Adipose tissue (tissue), 3 donors: ENCODE measurements around the gene CLMN. TPM values are rescaled to one million over a fixed set of nuclear protein-coding genes. Genes with fewer than 3 reads are reported as not detected.
A peak's percentile ranks its signal among the peaks of the same experiment; 100 is the strongest.
"Not testable (repeated sequence)": the region's sequence is repeated elsewhere in the genome, so short reads cannot be mapped to it uniquely, and the experiment has no call there.

Experiments
- H3K27ac ChIP-seq: one replicate; pipeline ENCODE4 v1.5.1; 2013; ENCODE audit warnings: low read depth, low read length
- WGBS, 3 donors: extraction: QIAGEN DNeasy Blood & Tissue Kit; methylation state at CpG; one replicate each; pipeline ENCODE4 v1.1.7; 2013; 5-methylcytosine and 5-hydroxymethylcytosine counted together
- polyA plus RNA-seq, 3 donors: library from polyadenylated mRNA; stranded (reverse); fragments of 200-250 nt; gene quantifications; one replicate each; pipeline ENCODE4 v1.2.3, GENCODE V29; 2013
- donor health status: healthy with polysubstance abuse.
- donor health status: Bipolar disorder and iron deficiency.
- donor health status: healthy.

Gene CLMN
- polyA plus RNA-seq, 3 donors = 11.0 to 25.0 (median 19.7) TPM

- WGBS, 3 donors = 58 to 82% (median 68%) methylated on average over 8 of the region's 8 CpGs
- no peak overlapping the region for H3K27ac ChIP-seq
Measured at GRCh38 chr14:95182379-95182778, 137.3 kb downstream of the CLMN start.

DNA sequence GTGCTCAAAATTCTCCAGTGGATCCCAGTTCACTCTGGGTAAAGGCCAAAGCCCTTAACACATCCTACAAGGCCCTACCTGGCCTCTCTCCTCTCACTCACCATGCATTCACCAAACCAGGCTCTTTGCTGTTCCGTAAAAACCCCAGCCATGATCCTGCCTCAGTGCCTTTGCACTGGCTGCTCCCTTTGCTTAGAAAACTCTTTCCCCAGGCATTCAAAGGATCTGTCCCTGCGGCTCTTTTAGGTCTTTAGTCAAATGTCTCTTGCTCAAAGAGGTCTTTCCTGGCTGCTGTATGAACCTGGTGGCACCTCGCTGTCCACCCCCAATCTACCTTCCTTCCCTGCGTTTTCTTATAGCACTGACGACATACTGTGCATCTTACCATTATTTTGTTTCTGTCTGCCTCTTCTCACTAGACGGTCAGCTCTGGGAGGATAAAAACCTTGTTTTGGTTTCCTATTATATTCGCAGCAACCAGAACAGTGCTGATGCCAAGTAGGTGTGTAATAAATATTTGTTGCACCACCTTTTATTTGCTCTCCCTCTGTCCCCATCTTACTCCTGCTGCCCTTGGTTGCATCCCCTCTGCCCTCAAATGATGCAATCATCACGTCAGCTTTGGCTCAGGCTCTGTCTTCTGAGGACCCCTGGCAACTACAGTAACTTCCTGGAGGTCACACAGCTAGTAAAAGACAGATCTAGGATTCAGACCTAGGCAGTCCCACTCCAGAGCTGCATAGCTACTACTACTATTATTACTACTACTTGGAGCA, 138.6 kb downstream of the CLMN start:
- WGBS, 3 donors = 78 to 87% (median 78%) methylated on average over 8 of the region's 8 CpGs
- H3K27ac ChIP-seq = no peak overlapping the region

DNA sequence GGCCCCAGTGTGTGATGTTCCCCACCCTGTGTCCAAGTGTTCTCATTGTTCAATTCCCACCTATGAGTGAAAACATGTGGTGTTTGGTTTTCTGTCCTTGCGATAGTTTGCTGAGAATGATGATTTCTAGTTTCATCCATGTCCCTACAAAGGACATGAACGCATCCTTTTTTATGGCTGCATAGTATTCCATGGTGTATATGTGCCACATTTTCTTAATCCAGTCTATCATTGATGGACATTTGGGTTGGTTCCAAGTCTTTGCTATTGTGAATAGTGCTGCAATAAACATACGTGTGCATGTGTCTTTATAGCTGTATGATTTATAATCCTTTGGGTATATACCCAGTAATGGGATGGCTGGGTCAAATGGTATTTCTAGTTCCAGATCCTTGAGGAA, 144.0 kb downstream of the CLMN start:
- H3K27ac ChIP-seq = not testable (repeated sequence)
- WGBS, 3 donors = 96 to 100% (median 97%) methylated on average over 3 of the region's 3 CpGs

- 13 to 56% (median 20%) methylated on average over 2 of the region's 2 CpGs for WGBS, 3 donors
- no peak overlapping the region for H3K27ac ChIP-seq
Measured at GRCh38 chr14:95174184-95174792, 145.4 kb downstream of the CLMN start.

DNA sequence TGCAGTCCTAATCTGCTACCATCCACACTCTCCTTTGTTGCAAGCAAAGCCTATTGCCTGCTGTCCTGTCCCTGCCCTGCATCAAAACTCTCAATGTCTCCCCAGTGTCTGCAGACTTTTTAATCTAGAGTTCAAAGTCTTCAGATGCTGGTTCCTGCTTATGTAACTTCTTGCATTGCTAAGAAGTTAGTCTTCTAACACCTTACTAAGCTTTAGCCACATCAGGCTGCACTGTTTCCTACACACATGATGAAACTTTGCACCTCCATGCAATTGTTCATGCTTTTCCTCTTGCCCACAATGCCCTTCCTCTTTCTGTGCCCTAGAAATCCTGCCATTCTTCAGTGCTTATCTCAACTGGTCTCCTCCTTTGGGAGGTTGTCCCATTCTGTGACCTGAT, 146.2 kb downstream of the CLMN start:
- H3K27ac ChIP-seq = no peak overlapping the region

DNA sequence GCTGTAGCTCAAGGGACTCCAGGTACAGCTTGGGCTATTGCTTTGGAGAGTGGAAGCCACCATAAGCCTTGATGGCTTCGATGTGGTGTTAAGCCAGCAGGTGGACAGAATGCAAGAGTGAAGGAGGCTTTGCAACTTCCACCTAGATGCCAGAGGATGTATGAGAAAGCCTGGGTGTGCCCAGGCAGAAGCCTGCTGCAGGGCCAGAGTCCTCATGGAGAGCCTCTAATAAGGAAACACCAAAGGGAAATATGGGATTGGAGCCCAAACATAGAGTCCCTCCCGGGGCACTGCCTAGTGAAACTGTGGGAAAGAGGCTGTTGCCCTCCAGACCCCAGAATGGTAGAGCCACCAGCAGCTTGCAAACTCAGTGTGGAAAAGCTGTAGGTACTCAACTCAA, 152.5 kb downstream of the CLMN start:
- 92 to 98% (median 95%) methylated on average over 2 of the region's 2 CpGs for WGBS, 3 donors
- no peak overlapping the region for H3K27ac ChIP-seq

DNA sequence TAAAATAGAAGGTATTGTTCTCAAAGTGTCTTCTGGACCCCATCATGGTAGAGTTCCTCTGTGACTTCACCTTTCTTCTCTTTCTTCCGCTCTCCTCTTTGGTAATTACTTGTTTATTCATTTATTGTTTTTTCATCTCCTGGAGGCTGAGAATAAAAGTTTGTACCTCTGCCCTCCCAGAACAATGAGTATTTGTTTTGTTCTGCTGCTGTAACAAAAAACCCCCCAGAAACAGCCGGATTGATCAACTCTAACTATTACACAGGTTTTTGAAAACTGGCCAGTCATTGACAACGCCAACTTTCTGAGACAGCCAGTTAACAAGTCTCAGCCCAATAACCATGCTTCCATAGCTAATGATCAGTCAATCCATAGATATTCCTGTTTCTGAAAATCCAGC, 154.2 kb downstream of the CLMN start:
- 94 to 96% (median 96%) methylated on average over 3 of the region's 3 CpGs for WGBS, 3 donors
- H3K27ac ChIP-seq = no peak overlapping the region

- H3K27ac ChIP-seq = no peak overlapping the region
- 90 to 100% (median 98%) methylated on average over 1 of the region's 1 CpG for WGBS, 3 donors
Measured at GRCh38 chr14:95164506-95164905, 155.2 kb downstream of the CLMN start.

- 57 to 95% (median 90%) methylated on average over 3 of the region's 3 CpGs for WGBS, 3 donors
- H3K27ac ChIP-seq = no peak overlapping the region
Measured at GRCh38 chr14:95163666-95164065, 156.0 kb downstream of the CLMN start.

DNA sequence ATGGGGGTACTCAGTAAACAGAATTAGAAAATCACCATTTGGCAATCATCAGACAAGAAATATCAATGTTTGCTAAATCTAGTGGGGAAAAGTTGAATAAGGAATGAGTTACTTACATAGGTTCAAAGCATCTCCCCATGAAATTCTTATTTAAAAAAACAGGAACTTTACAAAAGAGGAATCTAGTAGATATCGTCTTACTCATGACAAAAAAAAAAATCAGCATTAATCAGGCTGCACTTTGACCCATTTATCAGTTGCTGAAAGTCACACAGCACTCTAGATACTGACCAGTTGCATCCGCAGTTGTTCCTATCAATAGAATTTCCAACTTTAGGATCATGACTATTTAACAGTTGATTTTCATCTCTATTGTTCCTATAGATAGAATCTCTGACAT, 156.6 kb downstream of the CLMN start:
- no peak overlapping the region for H3K27ac ChIP-seq
- WGBS, 3 donors = 48 to 54% (median 50%) methylated on average over 2 of the region's 2 CpGs

- 56 to 88% (median 75%) methylated on average over 2 of the region's 2 CpGs for WGBS, 3 donors
- no peak overlapping the region for H3K27ac ChIP-seq
Measured at GRCh38 chr14:95162641-95163040, 157.1 kb downstream of the CLMN start.

DNA sequence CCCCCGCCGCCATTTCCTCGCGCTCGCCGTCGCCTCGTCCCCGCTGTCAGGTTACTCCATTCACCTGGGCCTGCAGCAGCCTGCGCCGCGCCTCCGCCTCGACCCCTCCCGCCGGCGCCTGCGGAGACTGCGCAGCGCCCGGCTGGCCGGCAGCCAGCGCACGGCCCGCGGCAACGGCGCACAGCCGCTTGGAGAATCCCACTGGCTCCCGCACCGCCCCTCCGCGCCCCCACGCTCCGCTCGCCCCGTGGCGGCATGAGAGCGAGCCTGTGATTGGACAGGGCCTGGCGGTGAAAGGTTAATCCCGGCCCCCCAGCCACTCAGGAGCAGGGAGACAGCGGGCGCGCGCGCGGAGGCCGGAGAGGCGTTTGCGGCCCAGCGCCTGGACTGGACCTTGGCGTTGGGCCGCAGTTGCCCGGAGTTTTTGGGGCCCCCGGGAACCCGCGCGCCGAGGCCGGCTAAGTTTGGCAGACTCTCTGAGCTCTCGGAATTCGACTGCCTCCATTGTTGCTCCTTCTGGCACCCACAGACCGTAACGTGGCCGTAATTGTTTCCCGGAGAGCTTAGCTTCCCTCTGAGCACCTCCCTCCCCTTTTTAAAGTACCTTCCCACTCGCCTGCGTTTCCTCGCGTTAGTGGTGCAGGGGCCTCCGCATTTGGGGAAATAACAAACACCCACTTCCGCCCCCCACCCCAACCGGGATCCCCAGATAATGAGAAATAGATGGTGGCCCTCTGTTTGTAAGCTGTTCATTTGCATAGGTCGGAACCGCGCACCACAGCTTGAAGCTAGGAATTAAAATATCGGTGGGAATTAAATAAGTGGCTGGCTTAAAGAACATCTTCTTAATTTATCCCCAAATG, 162.2 kb downstream of the CLMN start, which contains the start of gene DICER1:
Gene DICER1 (minus strand): TSS at position 203 of the 863 bp plus-strand sequence. CDS start 24,071 bp downstream, outside the sequence.
- 0 to 1% (median 0%) methylated on average over 76 to 77 of the region's 77 CpGs for WGBS, 3 donors
- H3K27ac ChIP-seq = peak within 1 kb of the TSS; percentile 94

- H3K27ac ChIP-seq = peak overlapping the region; percentile 87
- WGBS, 3 donors = 0 to 1% (median 0%) methylated on average over 47 to 50 of the region's 50 CpGs
Measured at GRCh38 chr14:95157048-95157326, 162.7 kb downstream of the CLMN start.

GRCh38 chr14:95156161-95157047, 163.3 kb downstream of the CLMN start:
- peak overlapping the region; percentile 87 for H3K27ac ChIP-seq
- WGBS, 3 donors = 1% methylated on average over 48 of the region's 48 CpGs

- no peak overlapping the region for H3K27ac ChIP-seq
- 81 to 91% (median 91%) methylated on average over 12 of the region's 12 CpGs for WGBS, 3 donors
Measured at GRCh38 chr14:95155045-95155444, 164.7 kb downstream of the CLMN start.

- WGBS, 3 donors = 52 to 72% (median 69%) methylated on average over 4 of the region's 4 CpGs
- H3K27ac ChIP-seq = no peak overlapping the region
Measured at GRCh38 chr14:95153866-95154265, 165.8 kb downstream of the CLMN start.

DNA sequence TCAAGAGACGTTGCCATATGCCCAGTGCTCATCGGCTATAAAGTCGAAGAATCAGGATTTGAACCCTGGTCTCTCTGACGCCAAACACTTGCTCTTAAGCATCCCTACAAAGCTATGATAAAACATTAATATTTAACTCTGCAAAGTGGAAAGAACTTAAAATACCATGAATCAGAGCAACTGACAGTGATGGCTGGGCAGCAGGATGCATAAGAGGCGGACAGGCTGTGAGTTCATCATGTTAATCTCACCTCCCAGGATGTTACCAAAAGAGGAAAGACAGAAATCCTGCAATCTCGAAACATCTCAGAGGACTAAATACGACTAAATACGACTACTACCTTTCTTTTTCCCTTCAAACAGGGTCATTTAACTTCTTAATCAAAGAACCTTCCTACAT, 168.1 kb downstream of the CLMN start:
- H3K27ac ChIP-seq = no peak overlapping the region
- WGBS, 3 donors = 66 to 75% (median 67%) methylated on average over 8 of the region's 8 CpGs

GRCh38 chr14:95150910-95151309, 168.8 kb downstream of the CLMN start:
- WGBS, 3 donors = 71 to 83% (median 81%) methylated on average over 2 of the region's 2 CpGs
- H3K27ac ChIP-seq = no peak overlapping the region
